ENCODE measurements around the gene NCOA3. TPM values are rescaled to one million over a fixed set of nuclear protein-coding genes. Genes with fewer than 3 reads are reported as not detected.

Gene NCOA3
- total RNA-seq, 1 experiment from 2014 or later = 25.9 TPM

GRCh38 chr20:47686545-47686944 is 184.9 kb downstream of the NCOA3 start:
- no peaks in the 10 kb centered on the region for H4K20me1 ChIP-seq (ENCODE audit: insufficient read depth)
- no peak overlapping the region for H3K4me2 ChIP-seq (ENCODE audit: low read length)
- H3K27ac ChIP-seq (ENCODE audit: low read depth, low read length) = no peak overlapping the region
- no peaks in the 10 kb centered on the region for H3K36me3 ChIP-seq (ENCODE audit: control insufficient read depth in 1 of 2, insufficient read depth in 2 of 2, low read length in 2 of 2)
- H3K9me2 ChIP-seq (ENCODE audit: insufficient read depth) = no peaks in the 10 kb centered on the region
- H3K4me1 ChIP-seq (ENCODE audit: control insufficient read depth in 1 of 2, insufficient read depth in 2 of 2, low read length in 2 of 2) = peaks cover 0 to 8% of the 10 kb centered on the region in 2 experiments; a peak in 1 of 4 replicates
- no TSS peak for BruUV-seq (replicated peaks)
- no peaks in the 10 kb centered on the region for H3K27me3 ChIP-seq (ENCODE audit: insufficient read depth, low read length)
- no peaks in the 10 kb centered on the region for H3K9me3 ChIP-seq (ENCODE audit: control insufficient read depth in 1 of 2, insufficient read depth in 1 of 2, low read depth in 1 of 2, low read length in 2 of 2)
- ChIA-PET CTCF (no interaction called here), RAD21 (ENCODE audit: low non-redundant PET in 1 of 2, low total read pairs in 2 of 2, uncharacterized antibody in 2 of 2, unreplicated experiment in 2 of 2) (no interaction called here), POLR2A (no interaction called here)
- DNase-seq (ENCODE audit: low read depth, low spot score) (no peak), ATAC-seq (no peak)
- no peak overlapping the region for H3K4me3 ChIP-seq (replicated peaks in 1 of 2; ENCODE audit: low read depth in 1 of 2, low read length in 2 of 2)
- no peaks in the 10 kb centered on the region for H3K79me2 ChIP-seq (ENCODE audit: insufficient read depth, low read length)
- TF ChIP-seq CEBPB (IDR thresholded peaks at IDR 0.05; ENCODE audit: low read depth) = no peak
- no peak overlapping the region for H3K9ac ChIP-seq (ENCODE audit: low read length)
- no peak overlapping the region for H2AFZ ChIP-seq (ENCODE audit: low read depth, low read length, poor library complexity, severe bottlenecking)
- intact Hi-C loops (cut with micrococcal nuclease) = no loop called here

- intact Hi-C loops (cut with micrococcal nuclease) = no loop called here
- Histone ChIP-seq H3K4me1 (ENCODE audit: control insufficient read depth in 1 of 2, insufficient read depth in 2 of 2, low read length in 2 of 2) (peaks cover 0 to 8% of the 10 kb centered on the region in 2 experiments; a peak in 1 of 4 replicates), H3K4me3 (replicated peaks in 1 of 2; ENCODE audit: low read depth in 1 of 2, low read length in 2 of 2) (no peak overlapping the region), H3K9me2 (ENCODE audit: insufficient read depth) (no peaks in the 10 kb centered on the region), H3K4me2 (ENCODE audit: low read length) (no peak overlapping the region), H3K27ac (ENCODE audit: low read depth, low read length) (no peak overlapping the region), H3K9me3 (ENCODE audit: control insufficient read depth in 1 of 2, insufficient read depth in 1 of 2, low read depth in 1 of 2, low read length in 2 of 2) (no peaks in the 10 kb centered on the region), H4K20me1 (ENCODE audit: insufficient read depth) (no peaks in the 10 kb centered on the region), H3K9ac (ENCODE audit: low read length) (no peak overlapping the region), H3K79me2 (ENCODE audit: insufficient read depth, low read length) (no peaks in the 10 kb centered on the region), H3K36me3 (ENCODE audit: control insufficient read depth in 1 of 2, insufficient read depth in 2 of 2, low read length in 2 of 2) (no peaks in the 10 kb centered on the region), H3K27me3 (ENCODE audit: insufficient read depth, low read length) (no peaks in the 10 kb centered on the region), H2AFZ (ENCODE audit: low read depth, low read length, poor library complexity, severe bottlenecking) (no peak overlapping the region)
- DNase-seq (ENCODE audit: low read depth, low spot score) (no peak), ATAC-seq (no peak)
- ChIA-PET RAD21 (ENCODE audit: low non-redundant PET in 1 of 2, low total read pairs in 2 of 2, uncharacterized antibody in 2 of 2, unreplicated experiment in 2 of 2) (no interaction called here), CTCF (no interaction called here), POLR2A (no interaction called here)
- no TSS peak for BruUV-seq (replicated peaks)
- TF ChIP-seq REST (IDR thresholded peaks at IDR 0.05; ENCODE audit: low read depth) (no peak), CBX3 (IDR thresholded peaks at IDR 0.05; ENCODE audit: low read depth) (no peak), SP1 (IDR thresholded peaks at IDR 0.05; ENCODE audit: low read depth) (no peak), CEBPB (IDR thresholded peaks at IDR 0.05; ENCODE audit: low read depth) (no peak), FOSL1 (IDR thresholded peaks at IDR 0.05; ENCODE audit: low read depth) (no peak), ZNF274 (IDR thresholded peaks at IDR 0.05; ENCODE audit: low read depth, low read length) (no peak), SRF (IDR thresholded peaks at IDR 0.05; ENCODE audit: low read depth) (no peak), JUND (IDR thresholded peaks at IDR 0.05) (no peak), ZBTB33 (IDR thresholded peaks at IDR 0.05; ENCODE audit: extremely low read depth, insufficient replicate concordance, low read length) (no peak), CTCF (IDR thresholded peaks at IDR 0.05 in 2 of 3, conservative IDR thresholded peaks at IDR 0.05 in 1 of 3; ENCODE audit: borderline replicate concordance in 1 of 3, insufficient read depth in 1 of 3, low read depth in 2 of 3, low read length in 2 of 3) (no peak), POLR2AphosphoS5 (IDR thresholded peaks at IDR 0.05; ENCODE audit: low read depth, low read length) (no peak)
Observed at GRCh38 chr20:47687095-47687987, 185.7 kb downstream of the NCOA3 start.

All from HCT116 (cell line).